ENCODE data around the gene CHST6. TPM values are rescaled to one million over a fixed set of nuclear protein-coding genes. Genes with fewer than 3 reads are reported as not detected.

Gene CHST6
- total and polyA plus RNA-seq, 10 of the 15 experiments (the other 5 are each of a cell fraction or from before 2014, with no cell fraction given) = 0.14 to 2.5 (median 0.51) TPM

GRCh38 chr16:75477680-75478473 lies 17.4 kb downstream of the CHST6 start (continued):
- TF ChIP-seq GATAD2B (conservative IDR thresholded peaks at IDR 0.05; ENCODE audit: low read depth) (no peak), RFX5 (IDR thresholded peaks at IDR 0.05; ENCODE audit: low read depth, low read length) (no peak), YY1 (IDR thresholded peaks at IDR 0.05; ENCODE audit: low read depth, low read length) (no peak), CEBPB (IDR thresholded peaks at IDR 0.05; ENCODE audit: borderline replicate concordance in 1 of 2, low read depth in 2 of 2, low read length in 2 of 2) (no peak), MTA3 (IDR thresholded peaks at IDR 0.05; ENCODE audit: borderline replicate concordance, low read length) (no peak)

- in situ Hi-C loops (cut with MboI) = no loop called here
These were observed 18.4 kb downstream of the CHST6 start for GRCh38 chr16:75476817-75477216.

More at GRCh38 chr16:75476817-75477216, 18.4 kb downstream of the CHST6 start:
- ChIA-PET POLR2A (interaction anchor here (0.5 to 1.3 kb wide), 3 partner anchors 8 to 41 kb away, joined by 3 to 5 read pairs (median 3); no protein-coding TSS in a partner anchor), CTCF (interaction anchor here (0.7 to 9.1 kb wide), 8 partner anchors 12 to 145 kb away, joined by 3 to 95 read pairs (median 5); no protein-coding TSS in a partner anchor), RAD21 (ENCODE audit: unreplicated experiment) (interaction anchor here (0.7 to 1.7 kb wide), 4 partner anchors 10 to 145 kb away, joined by 3 to 6 read pairs (median 4); no protein-coding TSS in a partner anchor), SMC1A (ENCODE audit: uncharacterized antibody, unreplicated experiment) (interaction anchor here (0.6 to 2.4 kb wide), 7 partner anchors 10 to 287 kb away, joined by 3 to 11 read pairs (median 5); no protein-coding TSS in a partner anchor)
- BruUV-seq (replicated peaks) = no TSS peak
- Histone ChIP-seq H4K20me1 (ENCODE audit: control insufficient read depth, insufficient read depth) (no peaks in the 10 kb centered on the region), H3K27ac (ENCODE audit: control insufficient read depth, insufficient read depth) (no peak overlapping the region), H3K4me3 (no peak overlapping the region), H3K27me3 (replicated peaks in 1 of 2; ENCODE audit: control insufficient read depth in 2 of 2, insufficient read depth in 2 of 2, low read length in 1 of 2) (no peaks in the 10 kb centered on the region; a peak in 1 of 4 replicates), H3K4me1 (ENCODE audit: control insufficient read depth, insufficient read depth, low read length) (no peaks in the 10 kb centered on the region), H3K9me3 (replicated peaks; ENCODE audit: control insufficient read depth, insufficient read depth, low read length) (no peaks in the 10 kb centered on the region), H3K79me2 (ENCODE audit: control insufficient read depth, insufficient read depth, low read length) (no peaks in the 10 kb centered on the region), H2AFZ (ENCODE audit: control insufficient read depth, low read depth, low read length) (no peak overlapping the region), H3K36me3 (ENCODE audit: control insufficient read depth in 2 of 2, insufficient read depth in 2 of 2, low read length in 1 of 2) (no peaks in the 10 kb centered on the region), H3K9ac (ENCODE audit: control insufficient read depth, insufficient read depth, low read length) (no peak overlapping the region), H3K4me2 (ENCODE audit: control insufficient read depth, insufficient read depth) (no peak overlapping the region)
- 25% methylated on average over 7 of the region's 8 CpGs for WGBS (ENCODE audit: insufficient coverage, insufficient replicate concordance, low lambda C conversion rate, missing lambda C conversion rate)
- no peak for DNase-seq (ENCODE audit: low read depth, low spot score)
- TF ChIP-seq TARDBP (IDR thresholded peaks at IDR 0.05; ENCODE audit: borderline replicate concordance) (no peak), SREBF1 (IDR thresholded peaks at IDR 0.05; ENCODE audit: low read length) (no peak), ASH2L (IDR thresholded peaks at IDR 0.05; ENCODE audit: borderline replicate concordance, low read depth) (no peak), SMC3 (IDR thresholded peaks at IDR 0.05; ENCODE audit: borderline replicate concordance, low read length) (no peak), RELA (IDR thresholded peaks at IDR 0.05; ENCODE audit: borderline replicate concordance, partially characterized antibody) (no peak), IRF3 (IDR thresholded peaks at IDR 0.05) (no peak), CHD1 (IDR thresholded peaks at IDR 0.05; ENCODE audit: low read depth, low read length) (no peak), CHD4 (IDR thresholded peaks at IDR 0.05) (no peak), TAF1 (IDR thresholded peaks at IDR 0.05; ENCODE audit: borderline replicate concordance, low read depth, low read length) (no peak), NFXL1 (IDR thresholded peaks at IDR 0.05; ENCODE audit: borderline replicate concordance) (no peak), USF1 (IDR thresholded peaks at IDR 0.05; ENCODE audit: borderline replicate concordance, extremely low read length, insufficient read depth, low read depth, low read length) (no peak), EGR1 (IDR thresholded peaks at IDR 0.05; ENCODE audit: borderline replicate concordance in 1 of 2, low read depth in 2 of 2, low read length in 2 of 2) (no peak), SIX5 (IDR thresholded peaks at IDR 0.05; ENCODE audit: low read depth, low read length, severe bottlenecking) (no peak), SRF (IDR thresholded peaks at IDR 0.05; ENCODE audit: low read depth in 2 of 2, low read length in 2 of 2) (no peak), PKNOX1 (IDR thresholded peaks at IDR 0.05) (no peak), IKZF2 (IDR thresholded peaks at IDR 0.05) (no peak)
- no peak for FAIRE-seq
- ATAC-seq = no peak
- intact Hi-C loops (cut with micrococcal nuclease; ENCODE audit: unreplicated experiment) = no loop called here

All from GM12878 (cell line).